ENCODE data around the gene IMPDH1. TPM values are rescaled to one million over a fixed set of nuclear protein-coding genes. Genes with fewer than 3 reads are reported as not detected.

IMPDH1 gene
- total and polyA plus RNA-seq, 2 donors from 2014 or later: 20.9 to 40.3 TPM

DNA sequence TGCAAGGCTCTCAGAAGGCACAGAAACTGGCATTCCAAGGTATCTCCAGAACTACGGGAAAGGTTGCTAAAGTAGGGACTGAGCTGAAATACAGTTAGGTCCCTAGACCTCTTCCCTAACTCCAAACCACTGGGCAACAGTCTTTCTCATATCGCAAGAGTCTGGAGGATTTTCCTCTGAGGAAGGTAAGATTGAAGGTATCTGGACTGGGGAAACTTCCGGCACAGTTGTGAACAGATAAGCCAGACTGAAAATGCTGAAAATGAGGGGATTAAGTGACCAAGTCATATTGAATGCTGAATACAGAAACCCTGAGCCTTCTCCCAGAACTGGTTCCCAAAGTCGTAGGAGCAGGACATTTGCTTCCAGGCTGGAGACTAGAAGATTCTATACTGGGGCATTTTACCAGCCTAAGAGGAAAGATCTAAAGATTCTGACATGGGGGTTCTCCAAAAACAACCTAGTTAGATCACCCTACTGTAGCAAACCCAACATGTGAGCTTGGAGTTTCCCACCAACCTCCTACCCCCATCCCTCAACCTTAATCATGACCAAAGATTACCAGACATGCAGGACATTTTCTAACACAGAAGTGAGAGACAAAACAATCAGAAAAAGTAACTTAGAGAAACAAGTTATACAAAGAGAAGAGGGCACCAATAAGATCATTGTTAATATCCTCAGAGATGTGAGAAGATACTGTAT is 45.5 kb downstream of the IMPDH1 start:
- DNase-seq (no peak), FAIRE-seq (no peak)
- no peak overlapping the region for H3K9ac ChIP-seq (ENCODE audit: low read length in 3 of 3)
- no peaks in the 10 kb centered on the region for H3K9me3 ChIP-seq (ENCODE audit: control insufficient read depth in 2 of 3, insufficient read depth in 1 of 3, low read length in 3 of 3)
- H3K27me3 ChIP-seq (ENCODE audit: control insufficient read depth, insufficient read depth, low read length): peaks cover 17% of the 10 kb centered on the region
- no peak overlapping the region for H3K4me3 ChIP-seq (ENCODE audit: low read length in 3 of 3)
- H3K27ac ChIP-seq (ENCODE audit: low read depth in 2 of 2, low read length in 2 of 2): no peak overlapping the region
- TF ChIP-seq, protein P1, sequence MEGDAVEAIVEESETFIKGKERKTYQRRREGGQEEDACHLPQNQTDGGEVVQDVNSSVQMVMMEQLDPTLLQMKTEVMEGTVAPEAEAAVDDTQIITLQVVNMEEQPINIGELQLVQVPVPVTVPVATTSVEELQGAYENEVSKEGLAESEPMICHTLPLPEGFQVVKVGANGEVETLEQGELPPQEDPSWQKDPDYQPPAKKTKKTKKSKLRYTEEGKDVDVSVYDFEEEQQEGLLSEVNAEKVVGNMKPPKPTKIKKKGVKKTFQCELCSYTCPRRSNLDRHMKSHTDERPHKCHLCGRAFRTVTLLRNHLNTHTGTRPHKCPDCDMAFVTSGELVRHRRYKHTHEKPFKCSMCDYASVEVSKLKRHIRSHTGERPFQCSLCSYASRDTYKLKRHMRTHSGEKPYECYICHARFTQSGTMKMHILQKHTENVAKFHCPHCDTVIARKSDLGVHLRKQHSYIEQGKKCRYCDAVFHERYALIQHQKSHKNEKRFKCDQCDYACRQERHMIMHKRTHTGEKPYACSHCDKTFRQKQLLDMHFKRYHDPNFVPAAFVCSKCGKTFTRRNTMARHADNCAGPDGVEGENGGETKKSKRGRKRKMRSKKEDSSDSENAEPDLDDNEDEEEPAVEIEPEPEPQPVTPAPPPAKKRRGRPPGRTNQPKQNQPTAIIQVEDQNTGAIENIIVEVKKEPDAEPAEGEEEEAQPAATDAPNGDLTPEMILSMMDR (IDR thresholded peaks at IDR 0.05; ENCODE audit: borderline replicate concordance, extremely low read depth, insufficient read depth): no peak
- no peaks in the 10 kb centered on the region for H3K36me3 ChIP-seq (ENCODE audit: control insufficient read depth in 2 of 3, insufficient read depth in 3 of 3, low read length in 3 of 3)
- intact Hi-C loops (cut with DNase I): no loop called here
- H3K4me1 ChIP-seq (ENCODE audit: control insufficient read depth in 2 of 3, insufficient read depth in 2 of 3, low read depth in 1 of 3, low read length in 3 of 3): peaks cover 0 to 6% (median 0%) of the 10 kb centered on the region in 3 donors

DNA sequence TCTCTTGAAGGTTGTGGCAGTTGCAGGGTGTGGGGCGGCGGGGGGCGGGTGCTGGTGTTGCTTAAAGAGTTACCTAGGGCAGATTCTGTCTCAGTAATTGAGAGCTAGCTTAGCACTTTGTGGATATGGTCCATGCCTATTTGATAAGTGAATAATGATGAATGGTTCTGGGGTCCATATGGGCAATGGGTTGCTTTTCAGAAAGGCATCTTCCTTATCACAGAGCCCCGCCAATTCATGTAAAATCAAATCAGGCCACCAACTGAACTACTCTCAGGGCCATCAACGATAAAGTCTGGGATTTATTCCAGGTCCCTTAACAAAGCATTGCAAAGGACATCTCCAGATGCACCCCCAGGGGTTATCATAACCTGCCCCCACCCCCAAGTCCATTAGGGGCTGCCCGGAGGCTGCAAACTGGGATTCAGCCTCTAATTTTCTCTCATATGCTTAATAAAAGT is 46.5 kb downstream of the IMPDH1 start:
- DNase-seq (no peak), FAIRE-seq (no peak)
- Histone ChIP-seq H3K9ac (ENCODE audit: low read length in 3 of 3) (no peak overlapping the region), H3K36me3 (ENCODE audit: control insufficient read depth in 2 of 3, insufficient read depth in 3 of 3, low read length in 3 of 3) (no peaks in the 10 kb centered on the region), H3K27me3 (ENCODE audit: control insufficient read depth, insufficient read depth, low read length) (peaks cover 17% of the 10 kb centered on the region), H3K4me1 (ENCODE audit: control insufficient read depth in 2 of 3, insufficient read depth in 2 of 3, low read depth in 1 of 3, low read length in 3 of 3) (peaks cover 0 to 6% (median 0%) of the 10 kb centered on the region in 3 donors), H3K9me3 (ENCODE audit: control insufficient read depth in 2 of 3, insufficient read depth in 1 of 3, low read length in 3 of 3) (no peaks in the 10 kb centered on the region), H3K27ac (ENCODE audit: low read depth in 2 of 2, low read length in 2 of 2) (no peak overlapping the region), H3K4me3 (ENCODE audit: low read length in 3 of 3) (no peak overlapping the region)
- intact Hi-C loops (cut with DNase I): no loop called here
- TF ChIP-seq, protein P1 (IDR thresholded peaks at IDR 0.05; ENCODE audit: borderline replicate concordance, extremely low read depth, insufficient read depth): no peak

DNA sequence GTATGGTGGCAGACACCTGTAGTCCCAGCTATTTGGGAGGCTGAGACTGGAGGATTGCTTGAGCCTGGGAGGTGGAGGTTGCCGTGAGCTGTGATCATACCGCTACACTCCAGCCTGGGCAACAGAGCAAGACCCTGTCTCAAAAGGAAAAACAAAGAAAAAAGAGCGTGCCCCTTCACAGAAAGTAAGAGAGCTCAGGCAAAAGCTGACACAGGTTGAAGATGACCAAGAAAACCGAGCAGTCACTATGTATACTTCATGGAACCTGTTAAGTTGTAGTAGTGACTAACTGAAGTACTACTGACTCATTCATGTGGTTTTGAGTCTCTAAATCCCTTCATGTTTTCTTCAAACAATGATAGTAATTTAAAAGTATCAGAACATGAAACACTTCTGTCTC is 47.1 kb downstream of the IMPDH1 start:
- DNase-seq (no peak), FAIRE-seq (no peak)
- H3K36me3 ChIP-seq (ENCODE audit: control insufficient read depth in 2 of 3, insufficient read depth in 3 of 3, low read length in 3 of 3): no peaks in the 10 kb centered on the region
- H3K27ac ChIP-seq (ENCODE audit: low read depth in 2 of 2, low read length in 2 of 2): no peak overlapping the region
- H3K4me1 ChIP-seq (ENCODE audit: control insufficient read depth in 2 of 3, insufficient read depth in 2 of 3, low read depth in 1 of 3, low read length in 3 of 3): peaks cover 0 to 6% (median 0%) of the 10 kb centered on the region in 3 donors
- H3K4me3 ChIP-seq (ENCODE audit: low read length in 3 of 3): no peak overlapping the region
- TF ChIP-seq, protein P1 (IDR thresholded peaks at IDR 0.05; ENCODE audit: borderline replicate concordance, extremely low read depth, insufficient read depth): no peak
- intact Hi-C loops (cut with DNase I): no loop called here
- no peak overlapping the region for H3K9ac ChIP-seq (ENCODE audit: low read length in 3 of 3)
- H3K9me3 ChIP-seq (ENCODE audit: control insufficient read depth in 2 of 3, insufficient read depth in 1 of 3, low read length in 3 of 3): no peaks in the 10 kb centered on the region
- H3K27me3 ChIP-seq (ENCODE audit: control insufficient read depth, insufficient read depth, low read length): peaks cover 16% of the 10 kb centered on the region
